MM.1S (cell line): ENCODE data around the gene FAM170B.

Experiments used
- EZH2 ChIP-seq: fragments of 300-600 bp; sonication (generic); optimal IDR thresholded peaks from 2 replicates; pipeline ENCODE3; 2017; ENCODE audit warnings: low read depth, mild to moderate bottlenecking, antibody characterized with exemption, low read length, mixed read lengths
- TF ChIP-seq, protein P1 (sequence below): fragments of 300-600 bp; sonication (generic); IDR thresholded peaks from 2 replicates; pipeline ENCODE4 v1.5.1; 2016; ENCODE audit warnings: antibody characterized with exemption, low read length, mixed read lengths

GRCh38 chr10:49152037-49152436, 18.2 kb upstream of the FAM170B start:
- TF ChIP-seq, protein P1, sequence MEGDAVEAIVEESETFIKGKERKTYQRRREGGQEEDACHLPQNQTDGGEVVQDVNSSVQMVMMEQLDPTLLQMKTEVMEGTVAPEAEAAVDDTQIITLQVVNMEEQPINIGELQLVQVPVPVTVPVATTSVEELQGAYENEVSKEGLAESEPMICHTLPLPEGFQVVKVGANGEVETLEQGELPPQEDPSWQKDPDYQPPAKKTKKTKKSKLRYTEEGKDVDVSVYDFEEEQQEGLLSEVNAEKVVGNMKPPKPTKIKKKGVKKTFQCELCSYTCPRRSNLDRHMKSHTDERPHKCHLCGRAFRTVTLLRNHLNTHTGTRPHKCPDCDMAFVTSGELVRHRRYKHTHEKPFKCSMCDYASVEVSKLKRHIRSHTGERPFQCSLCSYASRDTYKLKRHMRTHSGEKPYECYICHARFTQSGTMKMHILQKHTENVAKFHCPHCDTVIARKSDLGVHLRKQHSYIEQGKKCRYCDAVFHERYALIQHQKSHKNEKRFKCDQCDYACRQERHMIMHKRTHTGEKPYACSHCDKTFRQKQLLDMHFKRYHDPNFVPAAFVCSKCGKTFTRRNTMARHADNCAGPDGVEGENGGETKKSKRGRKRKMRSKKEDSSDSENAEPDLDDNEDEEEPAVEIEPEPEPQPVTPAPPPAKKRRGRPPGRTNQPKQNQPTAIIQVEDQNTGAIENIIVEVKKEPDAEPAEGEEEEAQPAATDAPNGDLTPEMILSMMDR: no peak
- TF ChIP-seq EZH2: no peak
